ENCODE measurements around the gene PCK2. TPM values are rescaled to one million over a fixed set of nuclear protein-coding genes. Genes with fewer than 3 reads are reported as not detected.
A peak's percentile ranks its signal among the peaks of the same experiment; 100 is the strongest.

PCK2 gene
- total and polyA plus RNA-seq, 2 of the 13 experiments (the other 11 are each of a cell fraction or from before 2014, with no cell fraction given): 129 to 272 TPM

- TF ChIP-seq MTERF4 (CRISPR knock-in tag; IDR thresholded peaks at IDR 0.05): peak; percentile 97
- TF ChIP-seq PPARG (CRISPR knock-in tag; conservative IDR thresholded peaks at IDR 0.05): peak; percentile 88
- TF ChIP-seq KLF11 (CRISPR knock-in tag; IDR thresholded peaks at IDR 0.05): peak; percentile 97
- peak; percentile 99 for TF ChIP-seq ZNF292 (CRISPR knock-in tag; IDR thresholded peaks at IDR 0.05; ENCODE audit: borderline replicate concordance, low read depth)
- TF ChIP-seq FIP1L1 (IDR thresholded peaks at IDR 0.05; ENCODE audit: borderline replicate concordance, insufficient read depth, low read depth, low read length): peak; percentile 98; the same call in 1 of the 2 replicates
- TF ChIP-seq ZNF136 (CRISPR knock-in tag; IDR thresholded peaks at IDR 0.05; ENCODE audit: low read depth): peak; percentile 97
- TF ChIP-seq ZNF263 (CRISPR knock-in tag; IDR thresholded peaks at IDR 0.05): peak; percentile 80; the same call in 1 of the 2 replicates
- TF ChIP-seq MTF1 (CRISPR knock-in tag; IDR thresholded peaks at IDR 0.05): peak; percentile 94
- TF ChIP-seq TCF7L2 (IDR thresholded peaks at IDR 0.05; ENCODE audit: low read depth, low read length): no peak
- TF ChIP-seq TFDP1 (CRISPR knock-in tag; IDR thresholded peaks at IDR 0.05; ENCODE audit: borderline replicate concordance): peak; percentile 95; the same call in 1 of the 2 replicates
- peak; percentile 99 for TF ChIP-seq ZNF792 (CRISPR knock-in tag; IDR thresholded peaks at IDR 0.05)
- TF ChIP-seq UBTF (CRISPR knock-in tag; IDR thresholded peaks at IDR 0.05): peak; percentile 98
- no peak for TF ChIP-seq ARNT (IDR thresholded peaks at IDR 0.05)
- TF ChIP-seq NCOR1 (IDR thresholded peaks at IDR 0.05; ENCODE audit: borderline replicate concordance, low read length): peak; percentile 99
- TF ChIP-seq MTA3 (CRISPR knock-in tag; IDR thresholded peaks at IDR 0.05): 0 out of 2 replicates have a peak, but pooled peaks have one; percentile 25
- TF ChIP-seq PCBP1 (IDR thresholded peaks at IDR 0.05; ENCODE audit: borderline replicate concordance, low read depth, low read length): peak; percentile 99
- TF ChIP-seq ZNF510 (CRISPR knock-in tag; IDR thresholded peaks at IDR 0.05; ENCODE audit: low read depth): peak; percentile 49; the same call in 1 of the 2 replicates
- peak; percentile 72; the same call in 1 of the 2 replicates for TF ChIP-seq ZNF280B (CRISPR knock-in tag; IDR thresholded peaks at IDR 0.05; ENCODE audit: borderline replicate concordance)
- peak; percentile 82; the same call in 1 of the 2 replicates for TF ChIP-seq ZBTB1 (CRISPR knock-in tag; IDR thresholded peaks at IDR 0.05; ENCODE audit: borderline replicate concordance)
- no peak for TF ChIP-seq NONO (IDR thresholded peaks at IDR 0.05)
- no peak for TF ChIP-seq NONO (CRISPR knock-in tag; conservative IDR thresholded peaks at IDR 0.05)
- TF ChIP-seq IRF9 (CRISPR knock-in tag; IDR thresholded peaks at IDR 0.05; ENCODE audit: borderline replicate concordance): peak; percentile 99
Measured at GRCh38 chr14:24113801-24114531, 19.9 kb downstream of the PCK2 start (continued).
